Ascending aorta (tissue), 2 donors: ENCODE data around the gene OSBPL8. TPM values are rescaled to one million over a fixed set of nuclear protein-coding genes. Genes with fewer than 3 reads are reported as not detected.

Experiments
- DNase-seq, 2 donors: peaks; one replicate each; pipeline ENCODE4 v3.0.0-alpha.2; 2019; ENCODE audit warnings: low spot score in 2 of 2
- H3K27ac ChIP-seq, 2 donors: fragments of 200-600 bp; sonication (generic); one replicate each; pipeline ENCODE4 v1.5.1; 2016 to 2017; ENCODE audit warnings: mild to moderate bottlenecking in 1 of 2
- H3K27me3 ChIP-seq: fragments of 200-600 bp; sonication (generic); one replicate; pipeline ENCODE4 v1.5.1; 2017
- H3K36me3 ChIP-seq, 2 donors: fragments of 200-600 bp; sonication (generic); one replicate each; pipeline ENCODE4 v1.5.1; 2016
- H3K4me1 ChIP-seq, 2 donors: fragments of 200-600 bp; sonication (generic); one replicate each; pipeline ENCODE4 v1.5.1; 2016 to 2017; ENCODE audit warnings: mild to moderate bottlenecking in 1 of 2
- H3K4me3 ChIP-seq, 2 donors: fragments of 200-600 bp; sonication (generic); one replicate each; pipeline ENCODE4 v1.5.1; 2016 to 2017; ENCODE audit warnings: mild to moderate bottlenecking in 1 of 2
- H3K9me3 ChIP-seq, 2 donors: fragments of 200-600 bp; sonication (generic); one replicate each; pipeline ENCODE4 v1.5.1; 2016
- CTCF ChIP-seq, 3 experiments: fragments of 200-600 bp in 2 of 3; fragments of 450-650 bp in 1 of 3; sonication (generic) in 2 of 3; IDR thresholded peaks; one replicate each; pipeline ENCODE4 v1.5.1; 2016 to 2019; ENCODE audit warnings: antibody characterized with exemption in 3 of 3, mild to moderate bottlenecking in 1 of 3, moderate library complexity in 1 of 3
- intact Hi-C: fragments of 100-400 bp; cut with DNase I; formaldehyde crosslinking; loops from one replicate; pipeline ENCODE4 v1.15.1; 2023
- total RNA-seq: library from RNA; depleted of rRNA; stranded (reverse); fragments of >200 nt; gene quantifications from one replicate; pipeline ENCODE4 v1.1.0, GENCODE V29; 2016

The OSBPL8 gene
- total RNA-seq, 1 donor from 2014 or later = 18.6 TPM

DNA sequence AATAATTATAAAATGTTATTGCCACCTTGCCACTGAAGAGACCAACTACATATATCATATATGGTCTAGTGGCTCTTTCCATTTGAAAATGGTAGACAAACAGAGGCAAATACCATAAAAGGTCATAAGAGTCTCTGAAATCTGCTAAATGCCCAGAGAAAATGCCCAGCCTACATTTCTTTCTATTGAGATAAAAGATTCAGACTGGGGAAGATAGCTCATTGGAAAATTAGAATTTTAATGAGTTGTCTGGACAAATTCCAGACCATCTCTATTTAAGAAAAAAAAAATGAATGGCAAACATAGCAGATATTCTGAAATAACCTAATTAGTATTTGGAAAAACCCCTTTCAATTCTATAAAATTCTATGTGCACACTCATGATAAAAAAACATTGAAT, 131.5 kb downstream of the OSBPL8 start:
- Histone ChIP-seq H3K27ac (no peak overlapping the region), H3K4me1 (no peaks in the 10 kb centered on the region), H3K4me3 (no peak overlapping the region), H3K9me3 (peaks cover 15 to 45% of the 10 kb centered on the region in 2 donors), H3K27me3 (no peaks in the 10 kb centered on the region), H3K36me3 (no peaks in the 10 kb centered on the region)
- TF ChIP-seq CTCF (IDR thresholded peaks at IDR 0.05) = no peak
- intact Hi-C loops = no loop called here
- no peak for DNase-seq

- H3K27me3 ChIP-seq = no peaks in the 10 kb centered on the region
- intact Hi-C loops = no loop called here
Measured at GRCh38 chr12:76426160-76426559, 133.4 kb downstream of the OSBPL8 start.

GRCh38 chr12:76424941-76425340, 134.6 kb downstream of the OSBPL8 start:
- no peak overlapping the region for H3K27ac ChIP-seq
- H3K36me3 ChIP-seq = no peaks in the 10 kb centered on the region
- no peaks in the 10 kb centered on the region for H3K4me1 ChIP-seq
- no peak for TF ChIP-seq CTCF (IDR thresholded peaks at IDR 0.05)
- DNase-seq = no peak
- intact Hi-C loops = no loop called here
- no peaks in the 10 kb centered on the region for H3K27me3 ChIP-seq
- H3K9me3 ChIP-seq = peaks cover 4 to 27% of the 10 kb centered on the region in 2 donors
- no peak overlapping the region for H3K4me3 ChIP-seq

More at GRCh38 chr12:76426160-76426559, 133.4 kb downstream of the OSBPL8 start:
- H3K9me3 ChIP-seq = peaks cover 4 to 27% of the 10 kb centered on the region in 2 donors
- no peak for TF ChIP-seq CTCF (IDR thresholded peaks at IDR 0.05)
- no peak overlapping the region for H3K4me3 ChIP-seq
- H3K36me3 ChIP-seq = no peaks in the 10 kb centered on the region
- no peak for DNase-seq
- no peaks in the 10 kb centered on the region for H3K4me1 ChIP-seq
- no peak overlapping the region for H3K27ac ChIP-seq

DNA sequence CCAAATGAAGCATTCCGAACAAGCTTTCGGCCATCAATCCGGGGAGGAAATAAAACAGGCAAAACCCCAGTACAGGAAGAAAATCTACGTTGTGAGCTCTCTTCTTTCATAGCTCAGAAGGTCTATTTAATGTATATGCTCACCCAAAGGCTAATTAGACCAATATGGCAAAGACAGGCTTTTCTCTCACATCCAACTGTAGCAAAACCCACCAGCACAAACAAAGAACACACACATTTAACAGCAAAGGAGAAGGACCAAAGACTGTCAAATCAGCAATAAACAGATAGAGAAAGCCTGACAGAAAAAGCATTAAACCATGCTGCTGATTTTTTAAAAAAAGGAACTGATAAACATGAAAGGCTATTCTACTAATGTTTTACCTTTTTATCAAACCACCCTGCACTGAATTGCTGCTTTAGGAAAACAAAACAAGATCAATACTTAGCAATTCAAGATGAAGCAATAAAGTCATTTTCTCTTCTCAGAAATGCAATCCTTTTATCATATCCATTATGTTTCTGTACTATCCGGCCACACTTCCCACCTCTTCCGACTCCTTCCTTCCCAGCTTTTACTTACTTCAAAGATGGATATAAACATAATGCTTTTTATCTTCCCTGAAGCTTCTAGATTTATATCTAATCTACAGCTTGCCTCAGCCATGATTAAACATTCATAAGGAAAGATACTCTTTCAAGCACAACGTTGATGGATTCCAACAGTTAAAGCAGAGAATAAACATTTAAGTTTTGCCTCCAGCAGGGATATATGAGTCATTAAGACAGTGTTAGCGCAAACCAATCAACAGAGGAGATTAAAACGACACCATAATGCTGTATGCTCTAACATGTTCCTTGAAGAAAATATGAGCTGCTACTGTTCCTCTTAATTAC, 136.8 kb downstream of the OSBPL8 start:
- Histone ChIP-seq H3K27ac (no peak overlapping the region), H3K4me1 (no peaks in the 10 kb centered on the region), H3K36me3 (no peaks in the 10 kb centered on the region), H3K4me3 (no peak overlapping the region), H3K27me3 (no peaks in the 10 kb centered on the region), H3K9me3 (peaks cover 4 to 27% of the 10 kb centered on the region in 2 donors)
- intact Hi-C loops = no loop called here
- DNase-seq = no peak
- TF ChIP-seq CTCF (IDR thresholded peaks at IDR 0.05) = no peak

DNA sequence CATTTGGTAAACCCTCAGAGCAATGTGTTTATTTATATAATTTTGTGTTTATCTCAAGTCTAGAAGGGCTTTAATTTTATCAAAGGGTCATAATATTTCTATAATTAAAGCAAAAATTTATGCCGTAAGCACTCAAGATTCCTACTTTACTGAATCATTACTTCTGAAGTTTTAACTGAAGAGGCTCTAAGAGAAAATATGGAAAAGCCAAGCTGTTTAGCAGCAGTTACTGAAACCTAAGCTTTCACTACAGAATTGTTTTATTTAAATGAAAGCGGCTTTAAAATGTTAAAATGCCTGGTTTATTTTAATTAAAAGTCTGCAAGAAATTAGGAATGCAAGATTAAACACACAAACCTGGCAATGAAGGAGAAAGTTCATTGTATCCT, 137.4 kb downstream of the OSBPL8 start:
- no peaks in the 10 kb centered on the region for H3K27me3 ChIP-seq
- H3K36me3 ChIP-seq = no peaks in the 10 kb centered on the region
- intact Hi-C loops = no loop called here
- no peaks in the 10 kb centered on the region for H3K4me1 ChIP-seq
- H3K4me3 ChIP-seq = no peak overlapping the region
- TF ChIP-seq CTCF (IDR thresholded peaks at IDR 0.05) = no peak
- no peak overlapping the region for H3K27ac ChIP-seq
- H3K9me3 ChIP-seq = peaks cover 4 to 27% of the 10 kb centered on the region in 2 donors
- no peak for DNase-seq
